Brain microvascular endothelial cell (primary cell): ENCODE results near the gene ADCY6.

Experiments
- DNase-seq: peaks from one replicate; pipeline ENCODE4 v3.0.0-alpha.2; 2020
- H3K27ac ChIP-seq: fragments of 250-450 bp; sonication (Bioruptor Pico); 2 replicates; pipeline ENCODE4 v1.5.1; 2020; ENCODE audit warnings: mild to moderate bottlenecking, moderate library complexity
- H3K27me3 ChIP-seq: fragments of 250-450 bp; sonication (Bioruptor Pico); replicated peaks from 2 replicates; pipeline ENCODE4 v1.5.1; 2020; ENCODE audit warnings: mild to moderate bottlenecking
- H3K36me3 ChIP-seq: fragments of 250-450 bp; sonication (Bioruptor Pico); replicated peaks from 2 replicates; pipeline ENCODE4 v1.5.1; 2020; ENCODE audit warnings: mild to moderate bottlenecking
- H3K4me3 ChIP-seq: 2 replicates; pipeline ENCODE4 v1.5.1; 2011; ENCODE audit warnings: low read depth, mild to moderate bottlenecking, control low read depth, low read length, moderate library complexity
- in situ Hi-C: cut with HindIII; loops from 2 replicates; pipeline ENCODE4 v1.10.0; 2017; ENCODE audit warnings: low sequenced_read_pairs, low pct_ligation_motif_present
- TF ChIP-seq, protein P1 (sequence below): IDR thresholded peaks from 2 replicates; pipeline ENCODE4 v1.5.1; 2011; ENCODE audit warnings: low read depth, mild to moderate bottlenecking, moderate library complexity, low read length, control low read depth, inconsistent platforms; ENCODE audit errors: missing control alignments

Gene ADCY6

DNA sequence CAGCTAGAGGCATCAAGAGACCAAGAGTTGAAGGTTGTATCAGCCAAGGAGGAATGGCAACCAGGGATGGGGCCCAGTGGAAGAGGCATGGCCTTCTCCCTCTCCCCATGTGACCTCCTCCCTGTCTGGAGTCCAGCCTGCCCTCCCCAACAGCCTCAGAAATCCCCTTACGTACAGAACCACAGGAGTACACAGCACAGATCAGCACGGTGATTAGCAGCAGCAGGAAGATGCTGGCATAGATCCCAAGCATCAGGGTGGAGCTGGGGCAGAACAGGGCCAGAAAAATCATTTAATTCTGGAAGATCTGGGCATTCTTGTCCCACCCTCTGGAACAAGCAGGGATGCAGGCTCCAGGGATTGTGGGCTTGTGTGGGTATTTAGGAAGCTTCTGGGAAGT lies 14.4 kb downstream of the ADCY6 start:
- Histone ChIP-seq H3K27ac (no peak overlapping the region), H3K36me3 (peaks cover 42% of the 10 kb centered on the region), H3K27me3 (no peaks in the 10 kb centered on the region), H3K4me3 (no peak overlapping the region)
- DNase-seq: no peak
- TF ChIP-seq, protein P1, sequence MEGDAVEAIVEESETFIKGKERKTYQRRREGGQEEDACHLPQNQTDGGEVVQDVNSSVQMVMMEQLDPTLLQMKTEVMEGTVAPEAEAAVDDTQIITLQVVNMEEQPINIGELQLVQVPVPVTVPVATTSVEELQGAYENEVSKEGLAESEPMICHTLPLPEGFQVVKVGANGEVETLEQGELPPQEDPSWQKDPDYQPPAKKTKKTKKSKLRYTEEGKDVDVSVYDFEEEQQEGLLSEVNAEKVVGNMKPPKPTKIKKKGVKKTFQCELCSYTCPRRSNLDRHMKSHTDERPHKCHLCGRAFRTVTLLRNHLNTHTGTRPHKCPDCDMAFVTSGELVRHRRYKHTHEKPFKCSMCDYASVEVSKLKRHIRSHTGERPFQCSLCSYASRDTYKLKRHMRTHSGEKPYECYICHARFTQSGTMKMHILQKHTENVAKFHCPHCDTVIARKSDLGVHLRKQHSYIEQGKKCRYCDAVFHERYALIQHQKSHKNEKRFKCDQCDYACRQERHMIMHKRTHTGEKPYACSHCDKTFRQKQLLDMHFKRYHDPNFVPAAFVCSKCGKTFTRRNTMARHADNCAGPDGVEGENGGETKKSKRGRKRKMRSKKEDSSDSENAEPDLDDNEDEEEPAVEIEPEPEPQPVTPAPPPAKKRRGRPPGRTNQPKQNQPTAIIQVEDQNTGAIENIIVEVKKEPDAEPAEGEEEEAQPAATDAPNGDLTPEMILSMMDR: no peak
- in situ Hi-C loops: no loop called here

DNA sequence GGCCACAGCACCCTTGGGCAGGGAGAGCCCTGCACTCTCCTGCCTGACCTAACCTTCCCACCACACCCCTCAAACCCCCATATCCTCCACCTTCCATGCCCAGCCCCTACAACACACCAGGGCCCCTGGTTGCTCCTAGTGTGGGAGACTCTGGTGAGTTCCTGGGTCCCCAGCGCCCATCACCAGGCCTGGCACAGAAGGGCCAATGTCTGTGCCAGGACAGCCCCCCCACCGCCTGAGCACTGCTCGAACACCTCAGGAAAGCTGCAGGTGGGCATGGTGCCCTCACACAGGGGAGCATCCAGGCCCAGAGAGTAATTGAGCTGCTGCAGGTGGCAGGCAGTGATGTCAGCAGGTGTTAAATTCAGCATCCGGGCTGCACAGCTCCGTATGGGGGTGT lies 15.2 kb downstream of the ADCY6 start:
- Histone ChIP-seq H3K27me3 (no peaks in the 10 kb centered on the region), H3K36me3 (peaks cover 43% of the 10 kb centered on the region), H3K27ac (no peak overlapping the region), H3K4me3 (no peak overlapping the region)
- in situ Hi-C loops: no loop called here
- DNase-seq: no peak
- TF ChIP-seq, protein P1: no peak

DNA sequence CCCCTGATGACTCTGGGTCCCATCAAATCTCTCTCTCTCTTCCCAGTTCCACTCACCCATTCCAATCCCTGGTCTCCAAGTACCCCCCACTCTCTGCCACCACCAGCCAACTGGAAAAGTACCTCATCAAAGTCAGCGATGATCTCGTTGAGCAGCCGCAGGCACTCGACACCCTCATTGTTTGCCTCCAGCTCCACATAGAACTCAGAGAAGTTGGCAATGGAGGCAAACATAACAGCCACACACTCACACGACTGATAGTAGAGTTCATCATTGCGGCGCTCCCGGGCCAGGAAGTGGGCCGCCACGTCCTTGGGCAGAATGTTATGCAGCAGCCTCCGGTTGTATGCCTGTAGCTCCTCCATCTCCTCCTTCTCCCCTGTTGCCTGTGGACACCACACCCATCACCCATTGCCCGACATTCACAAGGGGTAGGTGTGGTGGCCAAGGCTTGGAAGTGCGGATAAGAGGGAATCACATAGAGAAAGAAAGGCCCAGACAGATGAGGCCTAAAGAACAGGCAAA lies 17.2 kb downstream of the ADCY6 start:
- in situ Hi-C loops: no loop called here
- TF ChIP-seq, protein P1: no peak
- H3K4me3 ChIP-seq: no peak overlapping the region
- H3K27me3 ChIP-seq: no peaks in the 10 kb centered on the region
- DNase-seq: no peak
- peaks cover 43% of the 10 kb centered on the region for H3K36me3 ChIP-seq
- no peak overlapping the region for H3K27ac ChIP-seq

DNA sequence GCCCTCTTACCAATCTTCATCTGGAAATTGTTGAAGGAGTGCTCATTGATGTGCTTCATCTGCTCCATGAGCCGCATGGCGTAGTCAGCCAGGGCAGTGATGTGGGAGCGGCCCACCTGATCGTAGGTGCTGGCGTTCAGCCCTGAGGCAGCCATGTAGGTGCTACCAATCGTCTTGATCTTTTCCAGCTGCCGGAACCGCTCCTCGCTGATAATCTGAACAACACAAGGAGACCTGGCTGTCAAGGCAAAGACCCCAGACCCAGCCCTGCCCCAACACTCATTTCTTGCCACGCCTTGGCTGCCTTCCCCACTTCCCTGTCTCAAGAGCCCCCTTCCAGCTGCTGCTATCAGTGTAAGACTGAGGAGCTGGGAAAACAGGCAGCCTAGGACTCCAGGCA lies 18.1 kb downstream of the ADCY6 start:
- TF ChIP-seq, protein P1: no peak
- no peak for DNase-seq
- Histone ChIP-seq H3K27me3 (no peaks in the 10 kb centered on the region), H3K4me3 (no peak overlapping the region), H3K27ac (no peak overlapping the region), H3K36me3 (peaks cover 43% of the 10 kb centered on the region)
- in situ Hi-C loops: no loop called here

DNA sequence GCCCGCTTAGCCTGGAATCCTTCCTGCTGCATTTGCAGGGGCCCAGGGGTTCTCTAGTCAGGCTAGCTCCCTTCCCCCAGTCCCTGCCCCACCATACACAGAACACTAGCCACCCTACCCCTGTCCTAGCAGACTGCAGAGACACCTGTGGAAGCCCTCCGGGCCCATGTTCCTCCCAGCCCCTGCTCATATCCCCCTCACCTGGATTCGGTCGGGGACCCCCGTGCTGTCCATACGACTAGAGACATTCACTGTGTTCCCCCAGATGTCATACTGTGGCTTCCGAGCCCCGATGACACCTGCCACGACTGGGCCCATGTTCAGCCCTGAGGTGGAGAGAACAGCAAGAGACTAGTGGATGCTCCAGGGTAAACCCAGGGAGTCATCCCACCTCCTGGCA lies 20.2 kb downstream of the ADCY6 start:
- TF ChIP-seq, protein P1: no peak
- H3K27me3 ChIP-seq: no peaks in the 10 kb centered on the region
- no peak for DNase-seq
- H3K36me3 ChIP-seq: peaks cover 38% of the 10 kb centered on the region
- in situ Hi-C loops: no loop called here
- H3K27ac ChIP-seq: no peak overlapping the region
- no peak overlapping the region for H3K4me3 ChIP-seq

DNA sequence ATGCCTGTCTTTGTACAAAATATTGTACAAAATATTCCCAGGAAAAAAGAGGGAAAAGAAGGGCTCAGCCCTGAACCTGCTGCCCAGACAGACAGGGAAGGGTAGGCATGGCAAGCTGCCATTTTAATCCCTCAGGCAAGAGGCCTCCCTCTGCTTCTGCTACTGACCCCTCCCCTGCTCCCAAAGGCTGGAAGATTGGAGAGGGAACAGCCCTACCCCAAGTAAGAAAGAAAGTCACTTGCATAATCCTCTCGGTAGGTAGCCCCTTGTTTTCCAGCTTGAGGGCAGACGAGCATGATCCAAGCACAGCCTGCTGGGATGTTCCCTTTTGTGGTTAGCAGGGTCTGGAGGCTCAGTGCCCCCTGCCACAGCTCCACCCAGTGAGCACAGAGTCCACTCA lies 20.7 kb downstream of the ADCY6 start:
- in situ Hi-C loops: no loop called here
- no peaks in the 10 kb centered on the region for H3K27me3 ChIP-seq
- no peak for DNase-seq
- no peak overlapping the region for H3K4me3 ChIP-seq
- TF ChIP-seq, protein P1: no peak
- H3K27ac ChIP-seq: no peak overlapping the region
- H3K36me3 ChIP-seq: peaks cover 32% of the 10 kb centered on the region
